ENCODE data around the gene GOLGA3.
"Not testable (repeated sequence)": the region's sequence is repeated elsewhere in the genome, so short reads cannot be mapped to it uniquely, and the experiment has no call there.

GOLGA3 gene

GRCh38 chr12:132754160-132754932 lies 74.3 kb downstream of the GOLGA3 start:
- DNase-seq (ENCODE audit: low read depth, low spot score): no peak

GRCh38 chr12:132753670-132754069 lies 75.0 kb downstream of the GOLGA3 start:
- DNase-seq (ENCODE audit: low read depth, low spot score): not testable (repeated sequence)

- no peak for DNase-seq (ENCODE audit: low read depth, low spot score)
These were observed 80.3 kb downstream of the GOLGA3 start for GRCh38 chr12:132748319-132748718.

GRCh38 chr12:132747896-132748295 lies 80.8 kb downstream of the GOLGA3 start:
- no peak for DNase-seq (ENCODE audit: low read depth, low spot score)

- no peak for DNase-seq (ENCODE audit: low read depth, low spot score)
These were observed 81.3 kb downstream of the GOLGA3 start for GRCh38 chr12:132747395-132747794.

GRCh38 chr12:132746613-132747012 lies 82.1 kb downstream of the GOLGA3 start:
- no peak for DNase-seq (ENCODE audit: low read depth, low spot score)

- DNase-seq (ENCODE audit: low read depth, low spot score): no peak
These were observed 84.8 kb downstream of the GOLGA3 start for GRCh38 chr12:132743831-132744230.

- DNase-seq (ENCODE audit: low read depth, low spot score): no peak
These were observed 87.0 kb downstream of the GOLGA3 start for GRCh38 chr12:132741620-132742019.

- no peak for DNase-seq (ENCODE audit: low read depth, low spot score)
These were observed 88.0 kb downstream of the GOLGA3 start for GRCh38 chr12:132740652-132741051.

GRCh38 chr12:132740313-132740646 lies 88.4 kb downstream of the GOLGA3 start:
- no peak for DNase-seq (ENCODE audit: low read depth, low spot score)

- DNase-seq (ENCODE audit: low read depth, low spot score): no peak
These were observed 88.9 kb downstream of the GOLGA3 start for GRCh38 chr12:132739600-132740312.

GRCh38 chr12:132736913-132737312 lies 91.8 kb downstream of the GOLGA3 start:
- DNase-seq (ENCODE audit: low read depth, low spot score): no peak

GRCh38 chr12:132736378-132736777 lies 92.3 kb downstream of the GOLGA3 start:
- DNase-seq (ENCODE audit: low read depth, low spot score): no peak

GRCh38 chr12:132735496-132735895 lies 93.2 kb downstream of the GOLGA3 start:
- DNase-seq (ENCODE audit: low read depth, low spot score): no peak

- DNase-seq (ENCODE audit: low read depth, low spot score): no peak
These were observed 94.5 kb downstream of the GOLGA3 start for GRCh38 chr12:132734206-132734605.

- DNase-seq (ENCODE audit: low read depth, low spot score): no peak
These were observed 97.1 kb downstream of the GOLGA3 start for GRCh38 chr12:132731574-132731973.

GRCh38 chr12:132730353-132730752 lies 98.3 kb downstream of the GOLGA3 start:
- DNase-seq (ENCODE audit: low read depth, low spot score): no peak

GRCh38 chr12:132729541-132730320 lies 98.9 kb downstream of the GOLGA3 start:
- DNase-seq (ENCODE audit: low read depth, low spot score): no peak

- no peak for DNase-seq (ENCODE audit: low read depth, low spot score)
These were observed 100.2 kb downstream of the GOLGA3 start for GRCh38 chr12:132728502-132728901.

- DNase-seq (ENCODE audit: low read depth, low spot score): no peak
These were observed 101.4 kb downstream of the GOLGA3 start for GRCh38 chr12:132727091-132727794.

GRCh38 chr12:132726386-132726785 lies 102.3 kb downstream of the GOLGA3 start:
- DNase-seq (ENCODE audit: low read depth, low spot score): no peak
